CD4-positive, alpha-beta T cell treated with Interleukin-4 for 4 hours (primary cell): Measurements from ENCODE around the gene STARD13.

Experiments used
- DNase-seq: peaks from one replicate; pipeline ENCODE4 v3.0.0-alpha.2; 2020

STARD13 gene

GRCh38 chr13:33076001-33076992 lies 209.3 kb downstream of the STARD13 start:
- DNase-seq, result no peak

GRCh38 chr13:33073338-33073737 lies 212.2 kb downstream of the STARD13 start:
- DNase-seq, result no peak

DNA sequence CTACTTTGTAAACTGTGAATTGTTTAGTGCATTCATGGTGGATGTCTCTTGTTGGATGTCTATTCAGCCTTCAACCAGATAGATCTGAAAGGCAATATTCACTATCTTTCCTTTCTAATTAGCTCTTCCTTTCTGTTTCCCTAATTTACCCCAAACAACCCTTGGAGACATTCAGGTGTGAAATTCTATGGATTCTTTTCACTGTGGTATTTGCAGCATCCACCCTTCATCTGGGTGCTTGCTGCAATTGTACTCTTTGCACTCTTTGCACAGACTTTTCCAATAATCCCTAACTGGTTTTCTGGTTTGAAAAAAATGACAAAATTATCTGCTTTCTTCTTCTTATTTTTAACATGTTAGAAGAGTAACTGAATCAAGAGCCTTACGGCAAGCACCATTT lies 212.8 kb downstream of the STARD13 start:
- no peak for DNase-seq

DNA sequence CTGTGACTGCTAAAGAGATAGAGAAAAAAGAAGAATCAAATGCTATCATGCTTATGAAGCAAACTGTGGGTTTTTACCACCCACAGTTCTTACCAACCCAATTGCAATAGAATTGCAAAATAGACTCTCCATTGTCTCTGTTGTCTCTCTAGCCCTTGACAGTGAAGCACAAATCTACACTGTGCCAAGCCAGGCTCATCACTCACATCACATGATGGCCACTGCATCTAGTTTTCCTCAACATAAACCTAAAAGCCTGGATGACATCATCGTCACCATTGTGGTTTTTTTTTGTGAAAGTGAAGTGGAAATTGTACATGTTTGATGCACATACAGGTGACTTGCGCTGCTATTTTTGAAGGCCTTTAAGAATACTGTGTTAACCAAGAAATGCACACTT lies 213.3 kb downstream of the STARD13 start:
- DNase-seq, result no peak

- DNase-seq, result no peak
Observed at GRCh38 chr13:33070713-33071112, 214.8 kb downstream of the STARD13 start.

DNA sequence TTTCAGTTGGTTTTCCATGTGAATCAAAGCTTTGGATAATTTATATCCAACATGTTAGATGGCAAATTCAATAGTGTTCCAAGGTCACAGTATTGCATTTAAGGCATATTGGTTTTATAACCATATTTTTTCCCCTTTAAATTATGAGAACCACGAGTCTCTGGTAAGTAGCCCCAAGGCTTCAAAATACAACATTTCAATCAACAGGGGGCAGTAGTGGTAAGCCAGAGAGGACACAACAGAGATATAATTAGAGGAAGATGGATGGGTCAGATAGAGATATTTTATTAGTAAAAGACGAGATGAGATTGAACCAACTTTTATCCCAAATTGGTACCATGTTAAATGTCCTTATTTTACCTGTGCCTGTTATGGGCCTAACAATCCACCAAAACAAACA lies 216.2 kb downstream of the STARD13 start:
- DNase-seq, result no peak

DNA sequence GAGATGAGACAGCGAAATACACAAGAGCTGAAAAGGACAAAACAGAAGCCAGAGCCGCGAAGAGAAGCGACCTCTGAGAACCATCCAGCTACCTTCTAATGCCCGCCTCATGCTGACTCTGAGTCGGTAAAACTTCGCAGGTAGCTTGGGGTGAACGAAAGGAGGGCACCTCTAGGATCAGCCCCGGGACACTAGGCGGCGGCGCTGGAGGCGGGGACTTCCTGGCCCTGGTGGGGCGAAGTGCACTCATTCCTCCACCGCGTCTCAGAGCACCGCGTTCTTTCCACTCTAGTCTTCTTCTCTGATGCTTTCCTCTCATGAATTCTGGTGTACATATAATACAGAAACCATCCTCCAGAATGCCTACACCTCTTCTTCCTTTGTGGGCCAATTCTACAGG lies 219.2 kb downstream of the STARD13 start:
- no peak for DNase-seq

DNA sequence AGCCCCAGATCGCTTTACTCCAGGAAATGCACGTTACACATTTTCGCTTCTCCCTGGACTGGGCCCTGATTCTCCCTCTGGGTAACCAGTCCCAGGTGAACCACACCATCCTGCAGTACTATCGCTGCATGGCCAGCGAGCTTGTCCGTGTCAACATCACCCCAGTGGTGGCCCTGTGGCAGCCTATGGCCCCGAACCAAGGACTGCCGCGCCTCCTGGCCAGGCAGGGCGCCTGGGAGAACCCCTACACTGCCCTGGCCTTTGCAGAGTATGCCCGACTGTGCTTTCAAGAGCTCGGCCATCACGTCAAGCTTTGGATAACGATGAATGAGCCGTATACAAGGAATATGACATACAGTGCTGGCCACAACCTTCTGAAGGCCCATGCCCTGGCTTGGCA lies 224.7 kb downstream of the STARD13 start:
- no peak for DNase-seq

DNA sequence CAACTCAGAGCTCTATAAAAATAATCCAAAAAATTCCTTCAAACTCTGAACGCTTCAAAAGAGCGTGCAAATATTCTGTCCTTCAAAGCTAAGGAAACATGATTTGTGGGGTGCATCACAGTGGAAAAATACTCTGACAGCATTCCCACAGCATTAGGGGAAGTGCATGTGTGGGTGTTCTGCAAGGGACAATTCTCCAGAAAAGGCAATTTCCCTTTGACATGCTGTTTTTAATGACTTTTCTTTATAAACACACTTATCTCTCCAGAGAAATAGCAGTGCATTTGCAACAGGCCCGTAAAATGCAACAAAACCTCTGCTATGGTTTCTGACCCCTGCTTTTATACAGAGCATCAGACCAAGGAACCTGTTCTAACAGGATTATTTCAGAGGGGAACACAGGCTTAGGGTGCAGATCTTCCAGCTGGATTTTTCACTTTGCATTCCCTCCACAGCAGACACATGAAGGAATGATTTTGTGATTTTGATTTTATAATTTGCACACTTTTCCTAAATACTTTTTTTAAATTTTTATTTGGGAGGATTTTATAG lies 226.7 kb downstream of the STARD13 start:
- DNase-seq, result no peak

DNA sequence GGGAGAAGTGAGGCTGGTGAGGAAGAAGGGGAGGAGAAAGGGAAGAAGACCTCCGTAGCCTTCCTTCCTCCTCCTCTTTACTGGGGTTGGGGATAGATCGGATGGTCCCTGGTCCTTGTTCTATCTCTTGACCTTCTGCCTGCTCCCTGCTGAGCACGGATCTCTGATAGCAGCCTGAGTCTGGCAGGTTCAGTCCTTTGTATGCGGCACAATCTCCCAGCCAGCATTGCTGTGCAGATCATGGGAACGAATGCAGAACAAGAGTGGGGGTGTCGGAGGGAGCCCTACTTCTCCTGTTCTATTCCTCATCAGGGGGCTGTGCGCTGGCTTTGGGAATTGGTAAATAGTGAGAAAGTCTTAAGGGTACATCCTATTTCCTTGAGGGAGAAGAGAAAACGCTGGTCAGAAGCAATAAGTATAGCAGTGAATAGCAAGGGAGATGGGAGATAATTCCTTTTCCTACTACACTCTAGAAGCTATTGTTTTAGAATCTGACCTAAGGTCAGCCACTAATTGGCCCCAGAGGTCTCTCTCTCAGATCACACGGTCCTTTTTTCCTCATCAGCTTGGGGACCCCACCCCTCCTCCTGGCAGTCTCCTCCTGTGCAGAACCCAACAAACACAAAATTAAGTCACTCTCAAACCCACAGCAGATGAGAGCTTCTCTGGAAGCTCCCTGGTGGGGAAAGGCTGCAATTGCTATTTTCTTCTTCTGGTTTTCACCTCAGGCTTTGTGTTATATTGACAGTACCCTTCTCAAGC lies 228.4 kb downstream of the STARD13 start:
- no peak for DNase-seq

GRCh38 chr13:33053397-33054066 lies 232.0 kb downstream of the STARD13 start:
- no peak for DNase-seq
